ENCODE data around the gene MYO5C. TPM values are rescaled to one million over a fixed set of nuclear protein-coding genes. Genes with fewer than 3 reads are reported as not detected.

Gene MYO5C
- total and polyA plus RNA-seq, 2 donors (not counting 3 experiments of a cell fraction or from before 2014, with no cell fraction given) = 7.5 to 19.4 TPM

GRCh38 chr15:52218371-52218770, 77.2 kb downstream of the MYO5C start:
- dilution Hi-C loops (cut with MboI; ENCODE audit: extremely low pct_ligation_motif_present, low sequenced_read_pairs) (no loop called here), intact Hi-C loops (cut with micrococcal nuclease) (no loop called here)
- Histone ChIP-seq H3K4me3 (replicated peaks in 1 of 3; ENCODE audit: insufficient read depth in 1 of 3, low read depth in 1 of 3, low read length in 3 of 3) (no peak overlapping the region), H4K20me1 (replicated peaks; ENCODE audit: control insufficient read depth, extremely low read depth, insufficient read depth, low read length) (no peaks in the 10 kb centered on the region), H3K4me2 (ENCODE audit: insufficient read depth, low read length) (no peak overlapping the region), H3K27ac (ENCODE audit: insufficient read depth, low read depth, low read length) (no peak overlapping the region), H3K4me1 (ENCODE audit: control insufficient read depth, extremely low read depth, insufficient read depth, low read length) (no peaks in the 10 kb centered on the region), H3K9me1 (replicated peaks; ENCODE audit: control insufficient read depth, extremely low read depth, insufficient read depth, low read length) (no peaks in the 10 kb centered on the region), H3K9ac (replicated peaks; ENCODE audit: extremely low read depth, insufficient read depth, low read length) (no peak overlapping the region), H2AFZ (ENCODE audit: low read depth, low read length) (no peak overlapping the region), H3K36me3 (ENCODE audit: control insufficient read depth in 2 of 2, extremely low read depth in 1 of 2, insufficient read depth in 2 of 2, low read length in 2 of 2) (peaks cover 0 to 4% of the 10 kb centered on the region in 2 experiments), H3K27me3 (ENCODE audit: control insufficient read depth in 2 of 2, insufficient read depth in 2 of 2, low read length in 2 of 2) (no peaks in the 10 kb centered on the region), H3K9me3 (replicated peaks; ENCODE audit: control insufficient read depth, insufficient read depth, low read length) (no peaks in the 10 kb centered on the region), H3K79me2 (ENCODE audit: control insufficient read depth, insufficient read depth, low read length) (no peaks in the 10 kb centered on the region)
- no TSS peak for BruUV-seq (replicated peaks)
- no peak for TF ChIP-seq MYC (IDR thresholded peaks at IDR 0.05; ENCODE audit: low read depth, low read length)
- no peak for TF ChIP-seq GATA2 (IDR thresholded peaks at IDR 0.05; ENCODE audit: insufficient read depth, insufficient read length, low read depth, low read length)
- no peak for TF ChIP-seq MAX (IDR thresholded peaks at IDR 0.05; ENCODE audit: insufficient read depth, insufficient read length)
- TF ChIP-seq CTCF (IDR thresholded peaks at IDR 0.05; ENCODE audit: extremely low read depth in 1 of 2, insufficient read depth in 1 of 2, low read depth in 1 of 2, low read length in 2 of 2) = no peak
- no peak for TF ChIP-seq JUN (IDR thresholded peaks at IDR 0.05; ENCODE audit: borderline replicate concordance, insufficient read depth, insufficient read length, low read depth)
- TF ChIP-seq POLR2AphosphoS5 (IDR thresholded peaks at IDR 0.05; ENCODE audit: insufficient read depth, low read depth, low read length) = no peak
- no peak for TF ChIP-seq POLR2A (IDR thresholded peaks at IDR 0.05; ENCODE audit: low read depth, low read length)
- TF ChIP-seq EZH2 (IDR thresholded peaks at IDR 0.05; ENCODE audit: borderline replicate concordance, low read depth, low read length, severe bottlenecking) = no peak
- TF ChIP-seq FOS (IDR thresholded peaks at IDR 0.05; ENCODE audit: borderline replicate concordance, insufficient read depth, low read length) = no peak
- FAIRE-seq = no peak
- POLR2A ChIA-PET = no interaction called here
- DNase-seq (ENCODE audit: low read depth, low spot score) = no peak
- CTCF ChIA-PET = interaction anchor here (1.5 kb wide), 1 partner anchor 34 kb away, joined by 5 read pairs; no protein-coding TSS in a partner anchor
